OCI-LY1 (cell line): ENCODE measurements around the gene LRRFIP1.

Experiments
- CTCF ChIP-seq: fragments of 200-600 bp; sonication (generic), shearing (Covaris generic); IDR thresholded peaks from 2 replicates; pipeline ENCODE4 v1.5.1; 2017; ENCODE audit warnings: mild to moderate bottlenecking, antibody characterized with exemption, low read length, moderate library complexity, mixed read lengths
- EZH2 ChIP-seq: fragments of 200-600 bp; sonication (generic), shearing (Covaris generic); IDR thresholded peaks from 2 replicates; pipeline ENCODE4 v1.8.0; 2017; ENCODE audit warnings: borderline replicate concordance, mixed run types, mild to moderate bottlenecking, antibody characterized with exemption, low read length, moderate library complexity, mixed read lengths

GRCh38 chr2:237743024-237743423 lies 115.6 kb downstream of the LRRFIP1 start:
- no peak for TF ChIP-seq CTCF
- no peak for TF ChIP-seq EZH2
